PC-3 (cell line): ENCODE data around the gene CEL. TPM values are rescaled to one million over a fixed set of nuclear protein-coding genes. Genes with fewer than 3 reads are reported as not detected.

Experiments used
- ATAC-seq: fragments of 200-7000 bp; cut with Tn5 transposase; 2 replicates; pipeline ENCODE4 v1.9.1; 2020; ENCODE audit warnings: mild to moderate bottlenecking, moderate library complexity
- BruUV-seq: library from RNA; stranded (reverse); fragments of 400-500 nt; replicated peaks from 2 replicates; lab custom pipeline; 2021; lab: Mats Ljungman, UMichigan
- CTCF ChIA-PET: fragments of 300-600 bp; sonication (Branson Sonifier 250); formaldehyde crosslinking; loops from one replicate; lab custom pipeline; 2022; ENCODE audit warnings: antibody characterized with exemption; lab: Charles Lee
- POLR2A ChIA-PET: fragments of 300-600 bp; sonication (Branson Sonifier 250); formaldehyde crosslinking; loops from one replicate; lab custom pipeline; 2022; ENCODE audit warnings: antibody characterized with exemption; ENCODE audit not compliant: unreplicated experiment; lab: Charles Lee
- DNase-seq: peaks from one replicate; pipeline ENCODE4 v3.0.0-alpha.2; 2015
- H2AFZ ChIP-seq: fragments of 300-600 bp; sonication (generic); 2 replicates; pipeline ENCODE4 v1.6.0; 2016; ENCODE audit warnings: antibody characterized with exemption, low read length
- H3F3A ChIP-seq: fragments of 300-600 bp; sonication (generic); one replicate; pipeline ENCODE4 v1.6.0; 2017; ENCODE audit warnings: antibody characterized with exemption, low read length, control low read depth, mild to moderate bottlenecking; ENCODE audit not compliant: unreplicated experiment
- H3K27ac ChIP-seq: fragments of 300-600 bp; sonication (generic); 2 replicates; pipeline ENCODE4 v1.5.1; 2016; ENCODE audit warnings: mild to moderate bottlenecking, low read length
- H3K27me3 ChIP-seq: fragments of 300-600 bp; sonication (generic); 2 replicates; pipeline ENCODE4 v1.6.1; 2016; ENCODE audit warnings: low read length, mixed read lengths
- H3K36me3 ChIP-seq: fragments of 300-600 bp; sonication (generic); 2 replicates; pipeline ENCODE4 v1.6.1; 2016; ENCODE audit warnings: low read depth, mixed run types, low read length, mixed read lengths
- H3K4me1 ChIP-seq: fragments of 300-600 bp; sonication (generic); 2 replicates; pipeline ENCODE4 v1.5.1; 2016; ENCODE audit warnings: low read length; ENCODE audit not compliant: insufficient read depth
- H3K4me2 ChIP-seq: fragments of 300-600 bp; sonication (generic); 2 replicates; pipeline ENCODE4 v1.6.0; 2016; ENCODE audit warnings: low read length
- H3K4me3 ChIP-seq: fragments of 300-600 bp; sonication (generic); 2 replicates; pipeline ENCODE4 v1.5.1; 2016; ENCODE audit warnings: mild to moderate bottlenecking, low read length, mixed read lengths
- H3K79me2 ChIP-seq: fragments of 300-600 bp; sonication (generic); 2 replicates; pipeline ENCODE4 v1.6.1; 2017; ENCODE audit warnings: low read length, mixed read lengths
- H3K9ac ChIP-seq: fragments of 300-600 bp; sonication (generic); 2 replicates; pipeline ENCODE4 v1.6.0; 2016; ENCODE audit warnings: mild to moderate bottlenecking, low read length
- H3K9me2 ChIP-seq: fragments of 300-600 bp; sonication (generic); replicated peaks from 2 replicates; pipeline ENCODE4 v1.6.1; 2016; ENCODE audit warnings: mixed run types, low read length, mixed read lengths
- H3K9me3 ChIP-seq: fragments of 300-600 bp; sonication (generic); 2 replicates; pipeline ENCODE4 v1.6.1; 2016; ENCODE audit warnings: low read length, mixed read lengths
- H4K20me1 ChIP-seq: fragments of 300-600 bp; sonication (generic); 2 replicates; pipeline ENCODE4 v1.6.1; 2016; ENCODE audit warnings: low read length, mixed read lengths
- EZH2 ChIP-seq: fragments of 300-600 bp; sonication (generic); IDR thresholded peaks from one replicate; pipeline ENCODE4 v1.6.1; 2017; ENCODE audit warnings: antibody characterized with exemption, mild to moderate bottlenecking, low read length; ENCODE audit not compliant: unreplicated experiment
- EZH2phosphoT487 ChIP-seq: fragments of 300-600 bp; sonication (generic); IDR thresholded peaks from 2 replicates; pipeline ENCODE4 v1.6.1; 2018; ENCODE audit warnings: mild to moderate bottlenecking, antibody characterized with exemption, low read length, borderline replicate concordance
- intact Hi-C: fragments of 100-400 bp; cut with micrococcal nuclease; formaldehyde crosslinking; loops from 2 replicates; pipeline ENCODE4 v1.9.0; 2023
- total RNA-seq: library from RNA; depleted of rRNA; stranded (reverse); fragments of >200 nt; gene quantifications from 2 replicates; pipeline ENCODE4 v1.2.3, GENCODE V29; 2014
- TF ChIP-seq, protein P1 (sequence below): fragments of 300-600 bp; sonication (generic); conservative IDR thresholded peaks from 2 replicates; pipeline ENCODE4 v1.5.1; 2017; ENCODE audit warnings: antibody characterized with exemption, low read depth, mild to moderate bottlenecking, low read length

Gene CEL
- total RNA-seq, 1 experiment from 2014 or later = 0.47 TPM

DNA sequence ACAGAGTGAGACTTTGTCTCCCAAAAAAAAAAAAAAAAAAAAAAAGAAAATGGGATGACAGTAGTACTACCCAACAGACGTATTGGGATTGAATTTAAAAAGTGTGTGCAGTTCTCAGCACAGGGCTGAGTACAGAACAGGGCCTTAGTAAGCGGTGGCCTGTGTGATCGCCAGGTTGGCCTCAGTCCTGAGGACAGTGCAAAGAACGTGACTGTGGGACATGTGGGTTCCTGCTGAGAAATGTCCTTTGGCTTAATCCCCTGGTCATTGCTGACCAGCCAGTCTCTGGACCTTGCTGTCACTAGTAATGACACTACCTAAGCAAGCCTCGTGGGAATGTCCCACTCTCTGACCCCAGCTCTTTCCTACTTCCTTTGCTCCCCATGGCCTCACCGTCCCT lies 17.7 kb upstream of the CEL start:
- TF ChIP-seq EZH2phosphoT487 (no peak), EZH2 (no peak)
- TF ChIP-seq, protein P1, sequence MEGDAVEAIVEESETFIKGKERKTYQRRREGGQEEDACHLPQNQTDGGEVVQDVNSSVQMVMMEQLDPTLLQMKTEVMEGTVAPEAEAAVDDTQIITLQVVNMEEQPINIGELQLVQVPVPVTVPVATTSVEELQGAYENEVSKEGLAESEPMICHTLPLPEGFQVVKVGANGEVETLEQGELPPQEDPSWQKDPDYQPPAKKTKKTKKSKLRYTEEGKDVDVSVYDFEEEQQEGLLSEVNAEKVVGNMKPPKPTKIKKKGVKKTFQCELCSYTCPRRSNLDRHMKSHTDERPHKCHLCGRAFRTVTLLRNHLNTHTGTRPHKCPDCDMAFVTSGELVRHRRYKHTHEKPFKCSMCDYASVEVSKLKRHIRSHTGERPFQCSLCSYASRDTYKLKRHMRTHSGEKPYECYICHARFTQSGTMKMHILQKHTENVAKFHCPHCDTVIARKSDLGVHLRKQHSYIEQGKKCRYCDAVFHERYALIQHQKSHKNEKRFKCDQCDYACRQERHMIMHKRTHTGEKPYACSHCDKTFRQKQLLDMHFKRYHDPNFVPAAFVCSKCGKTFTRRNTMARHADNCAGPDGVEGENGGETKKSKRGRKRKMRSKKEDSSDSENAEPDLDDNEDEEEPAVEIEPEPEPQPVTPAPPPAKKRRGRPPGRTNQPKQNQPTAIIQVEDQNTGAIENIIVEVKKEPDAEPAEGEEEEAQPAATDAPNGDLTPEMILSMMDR = no peak
- Histone ChIP-seq H3K4me1 (no peaks in the 10 kb centered on the region), H2AFZ (no peak overlapping the region), H3K4me2 (no peak overlapping the region), H3K4me3 (no peak overlapping the region), H3K9me3 (no peaks in the 10 kb centered on the region), H3K36me3 (peaks cover 18% of the 10 kb centered on the region; the same call in 1 of the 2 replicates), H4K20me1 (0 out of 2 replicates have a peak, but pooled peaks cover 5% of the 10 kb centered on the region), H3K27ac (no peak overlapping the region), H3K9me2 (no peaks in the 10 kb centered on the region), H3K79me2 (peaks cover 15% of the 10 kb centered on the region), H3K27me3 (no peaks in the 10 kb centered on the region), H3F3A (no peaks in the 10 kb centered on the region), H3K9ac (no peak overlapping the region)
- no TSS peak for BruUV-seq
- intact Hi-C loops = no loop called here
- ATAC-seq (no peak), DNase-seq (no peak)
- CTCF ChIA-PET = no interaction called here
- POLR2A ChIA-PET = no interaction called here

DNA sequence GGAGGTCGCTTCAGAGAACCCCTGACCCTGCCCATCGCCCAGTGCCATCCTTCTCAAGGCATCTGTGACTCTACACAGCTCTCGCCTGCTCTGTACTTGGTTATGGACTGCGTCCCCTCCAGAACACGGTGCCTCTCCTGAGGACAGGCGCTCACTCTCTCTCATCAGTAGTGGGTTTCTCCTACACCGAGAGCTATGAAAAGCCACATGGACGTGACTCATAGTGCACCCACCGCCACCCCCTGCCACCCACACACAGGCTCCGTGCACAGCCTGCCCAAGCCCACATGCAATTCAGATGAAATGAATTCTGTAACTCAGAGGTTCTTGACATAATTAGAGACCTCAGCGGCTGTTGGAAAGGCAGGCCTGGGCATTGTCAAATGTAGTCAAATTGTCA lies 17.1 kb upstream of the CEL start:
- Histone ChIP-seq H3K4me3 (no peak overlapping the region), H3K4me1 (no peaks in the 10 kb centered on the region), H2AFZ (no peak overlapping the region), H3K9me3 (no peaks in the 10 kb centered on the region), H3F3A (no peaks in the 10 kb centered on the region), H3K36me3 (peaks cover 18% of the 10 kb centered on the region; the same call in 1 of the 2 replicates), H3K9ac (no peak overlapping the region), H3K9me2 (no peaks in the 10 kb centered on the region), H3K79me2 (peaks cover 10% of the 10 kb centered on the region), H3K4me2 (no peak overlapping the region), H3K27ac (no peak overlapping the region), H3K27me3 (no peaks in the 10 kb centered on the region), H4K20me1 (0 out of 2 replicates have a peak, but pooled peaks cover 5% of the 10 kb centered on the region)
- intact Hi-C loops = no loop called here
- POLR2A ChIA-PET = no interaction called here
- CTCF ChIA-PET = no interaction called here
- DNase-seq (no peak), ATAC-seq (no peak)
- no TSS peak for BruUV-seq
- TF ChIP-seq EZH2phosphoT487 = no peak
- TF ChIP-seq, protein P1 = no peak
- TF ChIP-seq EZH2 = no peak

DNA sequence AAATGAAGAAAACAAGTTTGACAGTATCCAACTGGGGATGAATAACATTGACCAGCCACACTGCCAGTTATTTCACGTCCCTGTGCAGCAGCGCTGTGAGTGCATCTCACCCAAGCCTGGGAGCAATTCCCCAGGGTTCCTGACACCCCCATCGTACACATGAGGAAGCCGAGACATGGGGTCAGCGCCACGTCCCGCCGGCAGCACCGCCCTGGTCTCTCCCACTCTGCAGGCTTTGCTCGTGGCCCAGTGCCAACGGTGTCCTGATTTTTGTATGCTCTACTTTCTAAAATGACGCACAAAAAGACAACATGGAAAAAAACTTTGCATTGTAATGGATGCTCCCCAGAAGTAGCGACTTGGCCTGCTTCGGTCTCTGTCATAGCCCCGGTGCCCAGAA lies 16.6 kb upstream of the CEL start:
- Histone ChIP-seq H3K36me3 (peaks cover 18% of the 10 kb centered on the region; the same call in 1 of the 2 replicates), H3K4me2 (no peak overlapping the region), H3K79me2 (peaks cover 5% of the 10 kb centered on the region), H3K4me1 (no peaks in the 10 kb centered on the region), H3K9ac (no peak overlapping the region), H3K27ac (no peak overlapping the region), H3K27me3 (no peaks in the 10 kb centered on the region), H3K9me2 (no peaks in the 10 kb centered on the region), H2AFZ (no peak overlapping the region), H3F3A (no peaks in the 10 kb centered on the region), H3K9me3 (no peaks in the 10 kb centered on the region), H3K4me3 (no peak overlapping the region), H4K20me1 (0 out of 2 replicates have a peak, but pooled peaks cover 2% of the 10 kb centered on the region)
- TF ChIP-seq EZH2 (no peak), EZH2phosphoT487 (no peak)
- TF ChIP-seq, protein P1 = no peak
- ATAC-seq = no peak
- BruUV-seq = no TSS peak
- ChIA-PET POLR2A (no interaction called here), CTCF (no interaction called here)
- DNase-seq = no peak
- intact Hi-C loops = no loop called here
